CD4-positive, alpha-beta T cell (primary cell): Measurements from ENCODE around the gene TMEM121. TPM values are rescaled to one million over a fixed set of nuclear protein-coding genes. Genes with fewer than 3 reads are reported as not detected.

Source experiments
- ATAC-seq: fragments of 200-7000 bp; cut with Tn5 transposase; one replicate; pipeline ENCODE4 v1.10.0; 2022; ENCODE audit warnings: mild to moderate bottlenecking; ENCODE audit not compliant: poor library complexity
- CTCF ChIA-PET: fragments of 350-600 bp; sonication (Branson Sonifier 250); formaldehyde crosslinking; loops from one replicate; lab custom pipeline; 2021; ENCODE audit warnings: antibody characterized with exemption, inconsistent platforms; lab: Charles Lee
- POLR2A ChIA-PET: fragments of 350-600 bp; sonication (Branson Sonifier 250); formaldehyde crosslinking; loops from one replicate; lab custom pipeline; 2021; ENCODE audit warnings: antibody characterized with exemption, inconsistent platforms; lab: Charles Lee
- DNase-seq, 14 experiments: peaks; one replicate each; pipeline ENCODE4 v3.0.0-alpha.2; 2013 to 2020; ENCODE audit warnings: mixed read lengths in 2 of 14
- H3K27ac ChIP-seq, 2 donors: one replicate each; pipeline versions ENCODE4 v1.5.1 to v1.7.0; 2013; ENCODE audit warnings: low read length in 2 of 2, low read depth in 1 of 2, mild to moderate bottlenecking in 1 of 2
- H3K27me3 ChIP-seq, 2 experiments: 1 replicate in 1 of 2; 2 replicates in 1 of 2; pipeline versions ENCODE4 v1.6.1 to v1.7.0; 2013; ENCODE audit warnings: low read length in 2 of 2, control low read depth in 1 of 2, mild to moderate bottlenecking in 1 of 2, moderate library complexity in 1 of 2; ENCODE audit not compliant: insufficient read depth in 2 of 2, control insufficient read depth in 1 of 2
- H3K36me3 ChIP-seq: one replicate; pipeline ENCODE4 v1.6.1; 2013; ENCODE audit warnings: low read length, control low read depth; ENCODE audit not compliant: insufficient read depth
- H3K4me1 ChIP-seq: one replicate; pipeline ENCODE4 v1.6.1; 2013; ENCODE audit warnings: low read length, control low read depth; ENCODE audit not compliant: insufficient read depth
- H3K4me3 ChIP-seq: one replicate; pipeline ENCODE4 v1.5.1; 2013; ENCODE audit warnings: mild to moderate bottlenecking, low read length, moderate library complexity
- H3K9me3 ChIP-seq, 2 experiments: 1 replicate in 1 of 2; 2 replicates in 1 of 2; pipeline versions ENCODE4 v1.6.1 to v1.7.0; 2013; ENCODE audit warnings: low read length in 2 of 2, mild to moderate bottlenecking in 2 of 2, control low read depth in 1 of 2, moderate library complexity in 1 of 2; ENCODE audit not compliant: control insufficient read depth in 1 of 2, insufficient read depth in 1 of 2
- H3K27ac Mint-ChIP-seq: one replicate; pipeline ENCODE4 v1.8.0; 2020; ENCODE audit warnings: mixed read lengths
- H3K27me3 Mint-ChIP-seq: one replicate; pipeline ENCODE4 v1.8.0; 2021; ENCODE audit warnings: mixed read lengths
- H3K36me3 Mint-ChIP-seq: one replicate; pipeline ENCODE4 v1.8.0; 2021; ENCODE audit warnings: low read depth, mixed read lengths
- H3K4me1 Mint-ChIP-seq: one replicate; pipeline ENCODE4 v1.8.0; 2021; ENCODE audit warnings: low read depth, mixed read lengths
- H3K4me3 Mint-ChIP-seq: one replicate; pipeline ENCODE4 v1.8.0; 2020; ENCODE audit warnings: mild to moderate bottlenecking, mixed read lengths
- H3K9me3 Mint-ChIP-seq: one replicate; pipeline ENCODE4 v1.8.0; 2020; ENCODE audit warnings: mixed read lengths
- intact Hi-C, 2 experiments: fragments of 100-400 bp; cut with DNase I in 1 of 2; cut with micrococcal nuclease in 1 of 2; formaldehyde crosslinking; loops; one replicate each; pipeline versions ENCODE4 v1.15.1 to v1.9.0; 2023 to 2025; cut with DNase I, micrococcal nuclease
- total RNA-seq, 174 experiments: library from RNA in 2 of 174; stranded (reverse) in 2 of 174; gene quantifications; one replicate each; pipeline ENCODE4 v1.2.3 and lab custom pipeline; 2021 to 2026
- TF ChIP-seq, protein P1 (sequence below): fragments of 200-600 bp; IDR thresholded peaks from one replicate; pipeline ENCODE4 v1.8.0; 2022; ENCODE audit warnings: antibody characterized with exemption, mild to moderate bottlenecking

Gene TMEM121
- total RNA-seq, 2 experiments from 2014 or later, result 1.6 to 1.7 TPM

DNA sequence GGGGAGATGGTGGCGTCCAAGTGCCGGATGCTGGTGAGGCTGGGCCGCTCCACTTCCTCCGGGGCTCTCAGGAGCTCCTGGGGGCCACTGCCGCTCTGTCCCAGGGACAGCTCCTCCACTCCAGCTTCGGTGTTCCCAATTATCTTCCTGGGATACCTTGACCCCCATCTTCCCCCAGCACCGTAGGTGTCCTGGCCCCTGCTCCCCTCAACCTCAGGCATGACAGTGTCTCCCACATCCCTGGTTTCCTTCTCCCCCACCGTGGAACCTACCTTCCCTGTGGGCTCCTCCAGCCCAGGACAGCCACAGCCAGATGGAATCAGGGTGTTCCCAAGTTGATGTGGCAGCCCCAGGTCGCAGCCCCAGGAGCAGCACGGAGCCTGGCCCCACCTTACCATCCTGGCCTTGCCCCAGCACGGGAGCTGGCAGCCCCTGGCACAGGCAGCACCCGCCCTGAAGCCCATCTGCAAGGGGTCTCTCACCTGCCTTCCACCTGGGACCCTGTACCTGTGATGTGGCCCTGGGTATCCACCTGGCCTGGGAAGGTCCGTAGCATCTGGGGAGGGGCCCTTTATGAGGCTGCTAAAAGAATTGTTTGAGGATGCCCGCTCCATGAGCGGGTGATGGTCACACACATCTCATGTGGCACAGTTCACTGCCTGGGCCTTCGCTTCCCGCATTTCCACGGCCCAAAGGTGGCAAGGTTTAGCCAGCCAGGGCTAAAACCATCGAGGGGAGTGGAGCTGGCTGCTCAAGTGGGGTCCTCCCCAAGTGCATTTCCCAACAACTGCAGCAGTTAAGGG is 4.1 kb downstream of the TMEM121 start:
- ChIA-PET POLR2A (interaction anchor here (0.8 kb wide), 1 partner anchor 41 kb away, joined by 3 read pairs; no protein-coding TSS in a partner anchor), CTCF (no interaction called here)
- H3K4me3 ChIP-seq, result peak overlapping the region; percentile 43
- TF ChIP-seq, protein P1, sequence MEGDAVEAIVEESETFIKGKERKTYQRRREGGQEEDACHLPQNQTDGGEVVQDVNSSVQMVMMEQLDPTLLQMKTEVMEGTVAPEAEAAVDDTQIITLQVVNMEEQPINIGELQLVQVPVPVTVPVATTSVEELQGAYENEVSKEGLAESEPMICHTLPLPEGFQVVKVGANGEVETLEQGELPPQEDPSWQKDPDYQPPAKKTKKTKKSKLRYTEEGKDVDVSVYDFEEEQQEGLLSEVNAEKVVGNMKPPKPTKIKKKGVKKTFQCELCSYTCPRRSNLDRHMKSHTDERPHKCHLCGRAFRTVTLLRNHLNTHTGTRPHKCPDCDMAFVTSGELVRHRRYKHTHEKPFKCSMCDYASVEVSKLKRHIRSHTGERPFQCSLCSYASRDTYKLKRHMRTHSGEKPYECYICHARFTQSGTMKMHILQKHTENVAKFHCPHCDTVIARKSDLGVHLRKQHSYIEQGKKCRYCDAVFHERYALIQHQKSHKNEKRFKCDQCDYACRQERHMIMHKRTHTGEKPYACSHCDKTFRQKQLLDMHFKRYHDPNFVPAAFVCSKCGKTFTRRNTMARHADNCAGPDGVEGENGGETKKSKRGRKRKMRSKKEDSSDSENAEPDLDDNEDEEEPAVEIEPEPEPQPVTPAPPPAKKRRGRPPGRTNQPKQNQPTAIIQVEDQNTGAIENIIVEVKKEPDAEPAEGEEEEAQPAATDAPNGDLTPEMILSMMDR, result no peak
- H3K36me3 ChIP-seq, result no peaks in the 10 kb centered on the region
- DNase-seq (no peak), ATAC-seq (no peak)
- intact Hi-C loops, result loop anchor here in 1 of 2 experiments (5.0 kb wide), 1 partner anchor 328 kb away; no protein-coding TSS in a partner anchor
- peaks cover 39% of the 10 kb centered on the region for H3K4me1 ChIP-seq
- peaks cover 0 to 11% of the 10 kb centered on the region in 2 experiments for H3K9me3 ChIP-seq
- no peak overlapping the region for H3K27ac ChIP-seq
- peaks cover 17 to 20% of the 10 kb centered on the region in 2 experiments for H3K27me3 ChIP-seq
- H3K36me3 Mint-ChIP-seq, result no peaks in the 10 kb centered on the region
- no peaks in the 10 kb centered on the region for H3K9me3 Mint-ChIP-seq
- peaks cover 17% of the 10 kb centered on the region for H3K4me1 Mint-ChIP-seq
- H3K4me3 Mint-ChIP-seq, result peak overlapping the region; percentile 74
- H3K27me3 Mint-ChIP-seq, result peaks cover 8% of the 10 kb centered on the region
- H3K27ac Mint-ChIP-seq, result peak overlapping the region; percentile 59

DNA sequence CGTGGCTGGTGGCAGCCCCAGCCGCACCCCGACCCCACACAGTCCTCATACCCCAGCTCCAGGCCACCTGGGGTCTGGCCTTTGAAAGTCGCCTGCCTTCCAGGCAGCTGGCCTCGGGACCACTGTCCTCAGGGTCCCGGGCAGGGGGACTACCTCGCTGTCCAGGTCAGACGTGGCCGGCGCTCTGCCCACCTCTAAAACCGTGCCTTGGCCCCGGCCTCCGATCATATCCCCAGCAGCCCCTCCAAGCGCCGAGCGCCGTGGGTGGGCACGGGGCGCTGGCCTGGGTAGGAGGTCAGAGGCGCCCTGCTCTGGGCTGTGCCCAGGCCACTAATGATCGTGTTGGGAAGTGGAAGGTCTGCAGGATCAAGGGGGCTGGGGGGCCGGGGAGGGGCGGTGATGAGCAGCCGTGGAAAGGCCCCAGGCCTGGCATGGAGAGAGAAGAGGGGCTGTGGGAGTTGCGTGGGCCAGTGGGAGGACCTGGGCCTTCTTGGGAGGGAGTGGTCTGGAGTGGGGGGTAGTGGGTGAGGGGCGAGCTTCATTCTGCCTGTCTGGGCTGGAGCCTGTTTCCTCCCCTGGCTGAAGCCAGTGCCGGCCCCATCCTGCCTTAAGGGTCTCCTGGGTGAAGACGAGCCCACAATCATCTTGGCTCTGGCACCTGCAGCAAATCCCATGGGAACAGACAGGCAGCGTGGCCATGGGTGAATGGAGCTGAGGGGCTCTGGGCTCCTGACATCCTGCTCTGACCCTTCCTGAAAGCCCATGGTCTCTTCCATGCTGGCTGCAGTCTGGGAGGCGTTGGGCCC is 4.9 kb downstream of the TMEM121 start:
- Histone ChIP-seq H3K4me1 (peaks cover 33% of the 10 kb centered on the region), H3K27me3 (peaks cover 12 to 15% of the 10 kb centered on the region in 2 experiments), H3K9me3 (peaks cover 0 to 11% of the 10 kb centered on the region in 2 experiments), H3K36me3 (no peaks in the 10 kb centered on the region), H3K27ac (no peak overlapping the region), H3K4me3 (no peak overlapping the region)
- POLR2A ChIA-PET, result interaction anchor here (0.8 kb wide), 1 partner anchor 42 kb away, joined by 3 read pairs; no protein-coding TSS in a partner anchor
- TF ChIP-seq, protein P1, result no peak
- no peak for DNase-seq
- Mint-ChIP-seq H3K4me1 (peaks cover 17% of the 10 kb centered on the region), H3K27ac (peak overlapping the region; percentile 42), H3K4me3 (peak overlapping the region; percentile 51), H3K9me3 (no peaks in the 10 kb centered on the region), H3K27me3 (peaks cover 8% of the 10 kb centered on the region), H3K36me3 (no peaks in the 10 kb centered on the region)
- ATAC-seq, result no peak
- intact Hi-C loops, result loop anchor here in 1 of 2 experiments (5.0 kb wide), 1 partner anchor 329 kb away; no protein-coding TSS in a partner anchor
- CTCF ChIA-PET, result no interaction called here

DNA sequence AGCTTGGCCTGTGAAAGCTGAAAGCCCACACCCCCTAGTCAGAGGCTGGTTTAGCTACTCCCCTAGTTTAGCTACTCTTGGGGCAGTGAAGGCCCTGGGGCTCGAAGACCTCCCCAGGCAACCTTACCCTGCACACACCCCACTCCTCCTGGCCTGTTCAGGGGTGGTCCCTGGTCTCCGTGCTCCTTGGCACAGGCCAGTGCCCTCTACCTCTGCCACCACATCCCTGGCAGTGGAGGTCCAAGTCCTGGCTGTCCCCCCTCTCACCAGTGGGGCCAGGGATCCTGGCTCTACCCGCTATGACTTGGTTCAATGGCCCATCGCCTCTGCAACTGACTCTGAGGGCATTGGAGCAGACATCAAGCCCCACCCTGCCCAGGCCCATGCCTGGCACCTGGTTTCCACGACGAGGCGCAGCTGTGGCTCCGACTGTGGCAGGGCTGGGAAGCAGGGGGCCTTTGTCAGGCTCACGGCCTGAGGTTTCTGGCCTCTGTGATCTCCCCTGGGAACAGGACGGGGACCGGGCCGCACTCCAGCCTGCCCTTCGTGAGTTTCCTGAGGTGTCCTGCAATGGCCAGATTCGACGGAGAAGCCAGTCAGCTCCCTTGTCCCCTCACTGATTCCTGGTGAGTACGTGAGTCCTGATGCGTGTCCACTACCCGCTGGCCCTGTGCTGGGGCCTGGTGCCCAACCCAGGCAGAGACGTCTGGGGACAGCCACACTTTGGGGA is 5.7 kb downstream of the TMEM121 start:
- ATAC-seq (no peak), DNase-seq (peak in 1 of 14 experiments; percentile 7)
- Histone ChIP-seq H3K4me1 (peaks cover 29% of the 10 kb centered on the region), H3K9me3 (peaks cover 0 to 9% of the 10 kb centered on the region in 2 experiments), H3K27me3 (peaks cover 9 to 10% of the 10 kb centered on the region in 2 experiments), H3K36me3 (no peaks in the 10 kb centered on the region), H3K4me3 (no peak overlapping the region), H3K27ac (no peak overlapping the region)
- intact Hi-C loops, result loop anchor here in 1 of 2 experiments (5.0 kb wide), 1 partner anchor 330 kb away; no protein-coding TSS in a partner anchor
- Mint-ChIP-seq H3K36me3 (no peaks in the 10 kb centered on the region), H3K9me3 (no peaks in the 10 kb centered on the region), H3K27ac (no peak overlapping the region), H3K4me3 (peak overlapping the region; percentile 51), H3K27me3 (peaks cover 7% of the 10 kb centered on the region), H3K4me1 (peaks cover 15% of the 10 kb centered on the region)
- ChIA-PET POLR2A (no interaction called here), CTCF (interaction anchor here (1.5 to 1.8 kb wide), 2 partner anchors 42 to 162 kb away, joined by 4 to 6 read pairs; no protein-coding TSS in a partner anchor)
- TF ChIP-seq, protein P1, result no peak
